A549 (cell line): ENCODE results near the gene KCNK2. TPM values are rescaled to one million over a fixed set of nuclear protein-coding genes. Genes with fewer than 3 reads are reported as not detected.

ENCODE experiments used
- ATAC-seq, 2 experiments: fragments of 200-7000 bp in 1 of 2; fragments of >200 bp in 1 of 2; cut with Nextera tagmentation in 1 of 2; cut with Tn5 transposase in 1 of 2; 3 replicates each; pipeline versions ENCODE4 v1.8.0 to v1.9.1; 2018 to 2020; ENCODE audit warnings: mild to moderate bottlenecking in 1 of 2, moderate library complexity in 1 of 2
- CTCF ChIA-PET: fragments of 300-600 bp; sonication (Branson Sonifier 250); formaldehyde crosslinking; extraction: SDS; loops from one replicate; lab custom pipeline; 2021; ENCODE audit warnings: antibody characterized with exemption, inconsistent platforms; lab: Yijun Ruan, JAX
- POLR2A ChIA-PET: fragments of 350-600 bp; formaldehyde crosslinking; extraction: SDS; loops from one replicate; lab custom pipeline; 2021; ENCODE audit warnings: antibody characterized with exemption, inconsistent platforms; lab: Yijun Ruan, JAX
- DNase-seq, 2 experiments: peaks; one replicate each; pipeline versions ENCODE4 v3.0.0 to v3.0.0-alpha.2; 2011 to 2016; ENCODE audit warnings: low read depth in 1 of 2, low spot score in 1 of 2
- FAIRE-seq: peaks from 2 replicates; lab custom pipeline; 2011; peaks lifted over from hg19 to GRCh38; lab: Jason Lieb, UNC
- H3K27ac ChIP-seq, 2 experiments: fragments of >200 bp; sonication (Bioruptor Twin); formaldehyde crosslinking; 3 replicates each; pipeline ENCODE4 v1.5.1; 2016 to 2017
- H3K4me1 ChIP-seq: fragments of >200 bp; sonication (Bioruptor Twin); formaldehyde crosslinking; 3 replicates; pipeline ENCODE4 v1.6.1; 2016
- H3K4me2 ChIP-seq: fragments of >200 bp; sonication (Bioruptor Twin); formaldehyde crosslinking; 3 replicates; pipeline ENCODE4 v1.6.1; 2016
- H3K4me3 ChIP-seq: fragments of >200 bp; sonication (Bioruptor Twin); formaldehyde crosslinking; 3 replicates; pipeline ENCODE4 v1.5.1; 2016
- H3K9me3 ChIP-seq: fragments of >200 bp; sonication (Bioruptor Twin); formaldehyde crosslinking; 3 replicates; pipeline ENCODE4 v1.6.1; 2016
- CHD2 ChIP-seq: fragments of 150-350 bp; IDR thresholded peaks from 2 replicates; pipeline ENCODE4 v1.6.1; 2014; ENCODE audit warnings: low read length; ENCODE audit not compliant: partially characterized antibody
- CHD4 ChIP-seq: fragments of 200-600 bp; sonication (generic); IDR thresholded peaks from 2 replicates; pipeline ENCODE4 v1.6.1; 2016; ENCODE audit warnings: antibody characterized with exemption, mild to moderate bottlenecking, borderline replicate concordance
- EHF ChIP-seq: fragments of 250-450 bp; sonication (Bioruptor Pico); IDR thresholded peaks from 2 replicates; pipeline ENCODE4 v1.5.0; 2020; ENCODE audit warnings: mild to moderate bottlenecking
- FOSB ChIP-seq: fragments of 250-450 bp; sonication (Bioruptor Pico); IDR thresholded peaks from 2 replicates; pipeline ENCODE4 v1.5.0; 2020; ENCODE audit warnings: mild to moderate bottlenecking, moderate library complexity
- GATA3 ChIP-seq: IDR thresholded peaks from 2 replicates; pipeline ENCODE4 v1.6.1; 2012; ENCODE audit warnings: borderline replicate concordance
- HOXB13 ChIP-seq: fragments of 250-450 bp; sonication (Bioruptor Pico); IDR thresholded peaks from 2 replicates; pipeline ENCODE4 v1.5.0; 2020; ENCODE audit warnings: low read depth, mild to moderate bottlenecking, moderate library complexity
- HOXB5 ChIP-seq: fragments of 250-450 bp; sonication (Bioruptor Pico); IDR thresholded peaks from 2 replicates; pipeline ENCODE4 v1.5.0; 2020; ENCODE audit warnings: mild to moderate bottlenecking, moderate library complexity
- KDM5A ChIP-seq: fragments of 200-600 bp; sonication (generic); IDR thresholded peaks from 2 replicates; pipeline ENCODE4 v1.6.1; 2016; ENCODE audit warnings: antibody characterized with exemption, mild to moderate bottlenecking
- MYC ChIP-seq: IDR thresholded peaks from 2 replicates; pipeline ENCODE4 v1.6.1; 2012; ENCODE audit warnings: mild to moderate bottlenecking, inconsistent platforms, low read length, improper control_type of control experiment, borderline replicate concordance
- NPAS2 ChIP-seq: fragments of 250-450 bp; sonication (Bioruptor Pico); IDR thresholded peaks from 2 replicates; pipeline ENCODE4 v1.8.0; 2022; ENCODE audit warnings: mild to moderate bottlenecking, moderate library complexity, borderline replicate concordance
- POLR2A ChIP-seq: IDR thresholded peaks from 2 replicates; pipeline ENCODE4 v1.6.1; 2012; ENCODE audit warnings: mild to moderate bottlenecking, low read length
- POLR2AphosphoS2 ChIP-seq: conservative IDR thresholded peaks from 2 replicates; pipeline ENCODE4 v1.6.1; 2012; ENCODE audit warnings: low read length, improper control_type of control experiment, inconsistent platforms
- RAD21 ChIP-seq, 2 experiments: fragments of >200 bp in 1 of 2; sonication (Bioruptor Twin) in 1 of 2; formaldehyde crosslinking in 1 of 2; IDR thresholded peaks in 1 of 2; conservative IDR thresholded peaks in 1 of 2; 2 replicates in 1 of 2; 3 replicates in 1 of 2; pipeline ENCODE4 v1.6.1; 2012 to 2018; ENCODE audit warnings: inconsistent platforms in 1 of 2
- ZNF302 ChIP-seq: fragments of 250-450 bp; sonication (Bioruptor Pico); IDR thresholded peaks from 2 replicates; pipeline ENCODE4 v1.9.0; 2021; ENCODE audit warnings: inconsistent platforms, mild to moderate bottlenecking, moderate library complexity
- WGBS: methylation state at CpG from one replicate; pipeline ENCODE4 v1.1.6; 2017; ENCODE audit errors: missing lambda C conversion rate; 5-methylcytosine and 5-hydroxymethylcytosine counted together
- polyA plus RNA-seq, 4 experiments: library from polyadenylated mRNA; depleted of rRNA in 3 of 4; stranded (reverse); fragments of >200 nt; fragmentation: RNase III in 1 of 4; extraction: RNeasy Plus Mini Kit Qiagen cat#74134 plus additional on column Dnase treatment in 1 of 4; gene quantifications; 2 replicates in 3 of 4; 3 replicates in 1 of 4; pipeline ENCODE4 v1.2.3, GENCODE V29; 2011 to 2017
- TF ChIP-seq, protein P1 (sequence below): fragments of 200-600 bp; sonication (generic); IDR thresholded peaks from 2 replicates; pipeline ENCODE4 v1.6.1; 2016; ENCODE audit warnings: antibody characterized with exemption, mild to moderate bottlenecking, moderate library complexity
- TF ChIP-seq, protein P2 (sequence below): IDR thresholded peaks from 2 replicates; pipeline ENCODE4 v1.6.1; 2012; ENCODE audit warnings: low read depth, borderline replicate concordance
- TF ChIP-seq, protein P3 (sequence below): fragments of >200 bp; sonication (Bioruptor Twin); formaldehyde crosslinking; IDR thresholded peaks from 3 replicates; pipeline ENCODE4 v1.6.1; 2016
- TF ChIP-seq, protein P4 (sequence below): fragments of 250-450 bp; sonication (Bioruptor Pico); IDR thresholded peaks from 2 replicates; pipeline ENCODE4 v1.5.0; 2021; ENCODE audit warnings: mild to moderate bottlenecking, moderate library complexity, borderline replicate concordance
- TF ChIP-seq, protein P5 (sequence below): IDR thresholded peaks from 2 replicates; pipeline ENCODE4 v1.6.1; 2012

The KCNK2 gene
- polyA plus RNA-seq, 2 of the 4 experiments (the other 2 are of a cell fraction): 0.04 TPM; not detected in 1

DNA sequence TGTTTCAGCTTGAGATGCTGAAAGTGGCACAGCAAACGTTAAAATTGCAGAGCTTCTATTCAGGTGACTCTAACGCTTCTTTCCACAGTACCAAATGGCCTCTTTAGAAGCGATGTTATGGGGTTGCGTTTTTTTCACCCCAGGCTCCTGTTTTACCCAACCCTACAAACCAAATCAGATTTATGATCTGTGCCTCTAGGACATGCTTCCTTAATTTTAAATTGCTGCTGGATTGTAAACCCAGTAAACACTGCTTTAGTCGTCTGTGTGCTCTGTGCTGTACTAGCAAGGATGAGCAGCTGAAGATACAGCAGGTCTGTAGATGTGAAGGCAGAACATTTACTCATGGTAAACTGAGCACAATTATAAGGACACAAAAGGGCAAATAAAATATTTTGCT is 13.0 kb downstream of the KCNK2 start:
- TF ChIP-seq POLR2AphosphoS2: no peak
- no peak for TF ChIP-seq HOXB13 (CRISPR knock-in tag)
- TF ChIP-seq GATA3: no peak
- TF ChIP-seq CHD2: no peak
- TF ChIP-seq CHD4: no peak
- TF ChIP-seq NPAS2: no peak
- no peak for TF ChIP-seq MYC
- TF ChIP-seq, protein P1, sequence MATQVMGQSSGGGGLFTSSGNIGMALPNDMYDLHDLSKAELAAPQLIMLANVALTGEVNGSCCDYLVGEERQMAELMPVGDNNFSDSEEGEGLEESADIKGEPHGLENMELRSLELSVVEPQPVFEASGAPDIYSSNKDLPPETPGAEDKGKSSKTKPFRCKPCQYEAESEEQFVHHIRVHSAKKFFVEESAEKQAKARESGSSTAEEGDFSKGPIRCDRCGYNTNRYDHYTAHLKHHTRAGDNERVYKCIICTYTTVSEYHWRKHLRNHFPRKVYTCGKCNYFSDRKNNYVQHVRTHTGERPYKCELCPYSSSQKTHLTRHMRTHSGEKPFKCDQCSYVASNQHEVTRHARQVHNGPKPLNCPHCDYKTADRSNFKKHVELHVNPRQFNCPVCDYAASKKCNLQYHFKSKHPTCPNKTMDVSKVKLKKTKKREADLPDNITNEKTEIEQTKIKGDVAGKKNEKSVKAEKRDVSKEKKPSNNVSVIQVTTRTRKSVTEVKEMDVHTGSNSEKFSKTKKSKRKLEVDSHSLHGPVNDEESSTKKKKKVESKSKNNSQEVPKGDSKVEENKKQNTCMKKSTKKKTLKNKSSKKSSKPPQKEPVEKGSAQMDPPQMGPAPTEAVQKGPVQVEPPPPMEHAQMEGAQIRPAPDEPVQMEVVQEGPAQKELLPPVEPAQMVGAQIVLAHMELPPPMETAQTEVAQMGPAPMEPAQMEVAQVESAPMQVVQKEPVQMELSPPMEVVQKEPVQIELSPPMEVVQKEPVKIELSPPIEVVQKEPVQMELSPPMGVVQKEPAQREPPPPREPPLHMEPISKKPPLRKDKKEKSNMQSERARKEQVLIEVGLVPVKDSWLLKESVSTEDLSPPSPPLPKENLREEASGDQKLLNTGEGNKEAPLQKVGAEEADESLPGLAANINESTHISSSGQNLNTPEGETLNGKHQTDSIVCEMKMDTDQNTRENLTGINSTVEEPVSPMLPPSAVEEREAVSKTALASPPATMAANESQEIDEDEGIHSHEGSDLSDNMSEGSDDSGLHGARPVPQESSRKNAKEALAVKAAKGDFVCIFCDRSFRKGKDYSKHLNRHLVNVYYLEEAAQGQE: no peak
- TF ChIP-seq, protein P2, sequence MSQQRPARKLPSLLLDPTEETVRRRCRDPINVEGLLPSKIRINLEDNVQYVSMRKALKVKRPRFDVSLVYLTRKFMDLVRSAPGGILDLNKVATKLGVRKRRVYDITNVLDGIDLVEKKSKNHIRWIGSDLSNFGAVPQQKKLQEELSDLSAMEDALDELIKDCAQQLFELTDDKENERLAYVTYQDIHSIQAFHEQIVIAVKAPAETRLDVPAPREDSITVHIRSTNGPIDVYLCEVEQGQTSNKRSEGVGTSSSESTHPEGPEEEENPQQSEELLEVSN: no peak
- TF ChIP-seq FOSB (CRISPR knock-in tag): no peak
- TF ChIP-seq, protein P3, sequence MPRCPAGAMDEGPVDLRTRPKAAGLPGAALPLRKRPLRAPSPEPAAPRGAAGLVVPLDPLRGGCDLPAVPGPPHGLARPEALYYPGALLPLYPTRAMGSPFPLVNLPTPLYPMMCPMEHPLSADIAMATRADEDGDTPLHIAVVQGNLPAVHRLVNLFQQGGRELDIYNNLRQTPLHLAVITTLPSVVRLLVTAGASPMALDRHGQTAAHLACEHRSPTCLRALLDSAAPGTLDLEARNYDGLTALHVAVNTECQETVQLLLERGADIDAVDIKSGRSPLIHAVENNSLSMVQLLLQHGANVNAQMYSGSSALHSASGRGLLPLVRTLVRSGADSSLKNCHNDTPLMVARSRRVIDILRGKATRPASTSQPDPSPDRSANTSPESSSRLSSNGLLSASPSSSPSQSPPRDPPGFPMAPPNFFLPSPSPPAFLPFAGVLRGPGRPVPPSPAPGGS: no peak
- no peak for TF ChIP-seq RAD21 (conservative IDR thresholded peaks at IDR 0.05 in 1 of 2, IDR thresholded peaks at IDR 0.05 in 1 of 2)
- TF ChIP-seq, all 56 proteins: peak for 0
- Histone ChIP-seq H3K9me3 (no peaks in the 10 kb centered on the region), H3K4me1 (no peaks in the 10 kb centered on the region), H3K27ac (no peak overlapping the region), H3K4me3 (no peak overlapping the region), H3K4me2 (no peak overlapping the region)
- DNase-seq: no peak
- CTCF ChIA-PET: no interaction called here
- no peak for ATAC-seq
- no peak for FAIRE-seq
- POLR2A ChIA-PET: no interaction called here
- WGBS: 56% methylated on average over 5 of the region's 5 CpGs

DNA sequence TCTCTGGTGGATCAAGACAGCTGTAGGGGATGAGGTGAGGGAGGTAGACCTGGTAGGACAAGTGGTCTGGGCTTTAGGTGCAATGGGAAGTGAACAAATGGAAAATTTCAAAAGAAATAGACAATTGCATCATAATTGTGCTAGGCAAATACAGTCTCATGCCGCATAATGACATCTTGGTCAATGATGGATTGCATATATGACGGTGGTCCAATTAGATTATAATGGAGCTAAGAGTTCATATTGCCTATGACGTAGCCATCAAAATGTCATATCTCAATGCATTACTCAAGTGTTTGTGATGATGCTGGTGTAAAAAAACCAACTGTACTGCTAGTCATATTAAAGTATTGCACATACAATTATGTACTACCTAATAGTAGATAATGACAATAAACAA is 19.0 kb downstream of the KCNK2 start:
- H3K4me2 ChIP-seq: no peak overlapping the region
- no peaks in the 10 kb centered on the region for H3K9me3 ChIP-seq
- DNase-seq (no peak), FAIRE-seq (no peak), ATAC-seq (no peak)
- CTCF ChIA-PET: no interaction called here
- no peak overlapping the region for H3K27ac ChIP-seq
- POLR2A ChIA-PET: no interaction called here
- TF ChIP-seq POLR2A (no peak), EHF (CRISPR knock-in tag) (no peak), ZNF302 (CRISPR knock-in tag) (no peak), KDM5A (no peak), CHD2 (no peak), MYC (no peak), HOXB5 (CRISPR knock-in tag) (no peak)
- TF ChIP-seq, protein P4, sequence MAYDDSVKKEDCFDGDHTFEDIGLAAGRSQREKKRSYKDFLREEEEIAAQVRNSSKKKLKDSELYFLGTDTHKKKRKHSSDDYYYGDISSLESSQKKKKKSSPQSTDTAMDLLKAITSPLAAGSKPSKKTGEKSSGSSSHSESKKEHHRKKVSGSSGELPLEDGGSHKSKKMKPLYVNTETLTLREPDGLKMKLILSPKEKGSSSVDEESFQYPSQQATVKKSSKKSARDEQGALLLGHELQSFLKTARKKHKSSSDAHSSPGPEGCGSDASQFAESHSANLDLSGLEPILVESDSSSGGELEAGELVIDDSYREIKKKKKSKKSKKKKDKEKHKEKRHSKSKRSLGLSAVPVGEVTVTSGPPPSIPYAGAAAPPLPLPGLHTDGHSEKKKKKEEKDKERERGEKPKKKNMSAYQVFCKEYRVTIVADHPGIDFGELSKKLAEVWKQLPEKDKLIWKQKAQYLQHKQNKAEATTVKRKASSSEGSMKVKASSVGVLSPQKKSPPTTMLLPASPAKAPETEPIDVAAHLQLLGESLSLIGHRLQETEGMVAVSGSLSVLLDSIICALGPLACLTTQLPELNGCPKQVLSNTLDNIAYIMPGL (CRISPR knock-in tag): no peak
- TF ChIP-seq, protein P5, sequence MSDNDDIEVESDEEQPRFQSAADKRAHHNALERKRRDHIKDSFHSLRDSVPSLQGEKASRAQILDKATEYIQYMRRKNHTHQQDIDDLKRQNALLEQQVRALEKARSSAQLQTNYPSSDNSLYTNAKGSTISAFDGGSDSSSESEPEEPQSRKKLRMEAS: no peak
- 72% methylated on average over 3 of the region's 3 CpGs for whole genome bisulfite sequencing
- no peak overlapping the region for H3K4me3 ChIP-seq
- H3K4me1 ChIP-seq: no peaks in the 10 kb centered on the region
